Duodenal mucosa (tissue), 2 donors: ENCODE data around the gene NSUN7.

Experiments used
- H3K27ac ChIP-seq: one replicate; pipeline ENCODE4 v1.7.0; 2013; ENCODE audit warnings: low read depth, low read length
- H3K27me3 ChIP-seq, 2 donors: one replicate each; pipeline ENCODE4 v1.7.0; 2013; ENCODE audit warnings: low read length in 2 of 2, control low read depth in 1 of 2; ENCODE audit not compliant: insufficient read depth in 2 of 2, control insufficient read depth in 1 of 2
- H3K36me3 ChIP-seq, 2 donors: one replicate each; pipeline ENCODE4 v1.7.0; 2013; ENCODE audit warnings: low read length in 2 of 2, control low read depth in 1 of 2; ENCODE audit not compliant: insufficient read depth in 2 of 2, control insufficient read depth in 1 of 2
- H3K4me1 ChIP-seq, 2 donors: one replicate each; pipeline ENCODE4 v1.7.0; 2013; ENCODE audit warnings: low read length in 2 of 2, control low read depth in 1 of 2; ENCODE audit not compliant: insufficient read depth in 2 of 2, control insufficient read depth in 1 of 2
- H3K4me3 ChIP-seq, 2 donors: one replicate each; pipeline ENCODE4 v1.7.0; 2013; ENCODE audit warnings: low read length in 2 of 2, low read depth in 1 of 2
- H3K9ac ChIP-seq, 2 donors: one replicate each; pipeline ENCODE4 v1.7.0; 2013; ENCODE audit warnings: low read length in 2 of 2, low read depth in 1 of 2
- H3K9me3 ChIP-seq, 2 donors: one replicate each; pipeline ENCODE4 v1.7.0; 2013; ENCODE audit warnings: low read length in 2 of 2, control low read depth in 1 of 2; ENCODE audit not compliant: control insufficient read depth in 1 of 2

Gene NSUN7

DNA sequence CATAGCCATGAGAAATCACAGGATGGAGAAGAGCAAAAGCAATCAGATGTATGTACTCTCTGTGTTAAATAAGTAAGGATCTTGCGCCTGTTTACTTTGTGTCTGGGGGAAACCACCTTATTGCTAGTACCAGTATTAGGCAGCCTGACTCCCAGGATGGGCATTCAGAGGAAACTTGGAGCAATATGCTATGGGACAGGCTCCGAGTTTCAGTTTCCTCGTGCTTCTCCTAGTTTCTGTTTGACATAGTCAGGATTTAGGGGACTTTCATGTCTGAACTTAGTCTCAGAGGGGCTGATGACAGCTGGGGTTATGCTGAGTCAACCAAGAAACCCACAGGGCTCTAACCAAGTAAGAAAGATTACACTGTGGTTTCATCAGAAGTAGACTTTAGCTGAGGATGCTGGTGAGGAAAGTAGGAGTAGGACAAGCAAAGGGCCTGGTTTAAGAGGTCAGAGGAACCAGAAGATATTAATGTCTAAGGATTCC is 13.5 kb downstream of the NSUN7 start:
- H3K27me3 ChIP-seq: no peaks in the 10 kb centered on the region
- H3K36me3 ChIP-seq: no peaks in the 10 kb centered on the region
- no peak overlapping the region for H3K27ac ChIP-seq
- no peak overlapping the region for H3K9ac ChIP-seq
- no peaks in the 10 kb centered on the region for H3K4me1 ChIP-seq
- H3K9me3 ChIP-seq: no peaks in the 10 kb centered on the region
- no peak overlapping the region for H3K4me3 ChIP-seq

DNA sequence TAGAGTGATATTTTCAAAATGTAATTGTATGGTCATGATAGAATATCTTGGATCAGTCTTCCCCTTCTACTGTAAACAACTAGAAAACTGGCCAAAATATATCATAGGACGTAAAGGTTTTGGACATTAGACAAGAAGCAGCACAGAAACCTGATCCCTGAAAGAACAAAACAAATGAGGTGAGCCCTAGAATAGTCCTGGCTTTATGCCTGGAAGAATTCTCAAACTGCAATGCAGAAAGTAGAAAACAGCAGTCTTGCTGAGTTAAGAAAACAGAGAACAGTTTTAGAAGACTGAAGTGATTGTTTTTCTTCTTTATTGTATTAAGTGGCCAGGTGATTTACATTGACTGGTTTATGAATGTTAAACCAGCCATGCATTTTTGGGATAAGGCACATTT is 19.5 kb downstream of the NSUN7 start:
- no peak overlapping the region for H3K9ac ChIP-seq
- H3K27me3 ChIP-seq: no peaks in the 10 kb centered on the region
- H3K9me3 ChIP-seq: no peaks in the 10 kb centered on the region
- no peaks in the 10 kb centered on the region for H3K4me1 ChIP-seq
- H3K36me3 ChIP-seq: no peaks in the 10 kb centered on the region
- H3K27ac ChIP-seq: no peak overlapping the region
- no peak overlapping the region for H3K4me3 ChIP-seq

DNA sequence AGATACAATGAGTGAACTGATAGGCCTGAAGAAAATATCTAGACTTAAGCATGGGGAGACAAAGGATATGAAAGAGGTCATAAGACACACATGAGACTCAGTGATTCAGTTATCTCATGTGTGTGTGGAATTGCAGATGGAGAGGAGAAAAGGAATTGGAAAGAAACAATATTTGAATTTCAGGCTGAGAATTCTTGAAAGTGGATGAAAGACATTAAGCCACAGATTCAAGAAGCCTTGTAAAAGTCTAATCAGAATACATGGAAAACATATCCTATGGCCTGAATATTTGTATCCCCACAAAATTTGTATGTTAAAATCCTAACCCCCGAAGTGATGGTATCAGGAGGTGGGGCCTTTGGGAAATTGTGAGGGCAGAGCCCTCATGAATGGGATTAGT is 28.3 kb downstream of the NSUN7 start:
- Histone ChIP-seq H3K27me3 (no peaks in the 10 kb centered on the region), H3K4me1 (no peaks in the 10 kb centered on the region), H3K9me3 (peaks cover 0 to 6% of the 10 kb centered on the region in 2 donors), H3K27ac (no peak overlapping the region), H3K9ac (no peak overlapping the region), H3K4me3 (no peak overlapping the region), H3K36me3 (no peaks in the 10 kb centered on the region)

DNA sequence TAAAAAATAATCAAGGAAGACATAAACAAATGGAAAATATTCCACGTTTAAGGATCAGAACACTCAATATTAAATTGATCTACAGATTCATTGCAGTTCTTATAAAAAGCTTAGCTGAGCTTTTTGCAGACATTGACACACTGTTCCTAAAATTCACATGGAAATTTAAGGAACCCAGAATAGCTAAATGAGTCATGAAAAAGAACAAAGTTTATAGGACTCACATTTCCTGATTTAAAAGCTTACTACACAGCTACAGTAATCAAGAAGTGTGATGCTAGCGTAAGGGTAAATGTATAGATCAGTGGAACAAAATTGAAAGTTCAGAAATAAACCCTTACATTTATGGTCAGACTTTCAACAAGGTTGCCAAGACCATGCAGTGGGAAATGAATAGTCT is 33.1 kb downstream of the NSUN7 start:
- Histone ChIP-seq H3K9me3 (peaks cover 0 to 5% of the 10 kb centered on the region in 2 donors), H3K27ac (no peak overlapping the region), H3K36me3 (no peaks in the 10 kb centered on the region), H3K4me1 (no peaks in the 10 kb centered on the region), H3K9ac (no peak overlapping the region), H3K4me3 (no peak overlapping the region), H3K27me3 (no peaks in the 10 kb centered on the region)

DNA sequence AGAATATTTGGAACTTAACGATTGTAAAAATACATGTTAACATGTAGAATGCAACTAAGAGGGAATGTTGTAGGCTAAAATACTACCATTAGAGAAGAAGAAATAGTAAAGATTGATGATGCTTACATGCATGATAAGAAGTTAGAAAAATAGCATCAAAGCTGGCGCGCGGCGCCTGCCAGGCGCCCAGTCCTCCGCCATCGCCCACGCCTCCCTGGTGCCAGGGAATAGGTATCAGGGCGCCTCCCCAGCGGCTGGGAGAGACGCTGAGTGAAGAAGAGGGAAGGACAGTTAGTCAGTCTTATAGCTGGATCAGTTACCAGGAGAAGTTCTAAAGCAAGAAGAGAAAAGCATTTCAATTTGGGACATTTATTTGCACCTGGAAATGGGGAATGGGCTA is 36.0 kb downstream of the NSUN7 start:
- no peak overlapping the region for H3K4me3 ChIP-seq
- no peaks in the 10 kb centered on the region for H3K36me3 ChIP-seq
- peaks cover 3 to 6% of the 10 kb centered on the region in 2 donors for H3K4me1 ChIP-seq
- H3K9me3 ChIP-seq: no peaks in the 10 kb centered on the region
- H3K9ac ChIP-seq: no peak overlapping the region
- no peak overlapping the region for H3K27ac ChIP-seq
- H3K27me3 ChIP-seq: no peaks in the 10 kb centered on the region

DNA sequence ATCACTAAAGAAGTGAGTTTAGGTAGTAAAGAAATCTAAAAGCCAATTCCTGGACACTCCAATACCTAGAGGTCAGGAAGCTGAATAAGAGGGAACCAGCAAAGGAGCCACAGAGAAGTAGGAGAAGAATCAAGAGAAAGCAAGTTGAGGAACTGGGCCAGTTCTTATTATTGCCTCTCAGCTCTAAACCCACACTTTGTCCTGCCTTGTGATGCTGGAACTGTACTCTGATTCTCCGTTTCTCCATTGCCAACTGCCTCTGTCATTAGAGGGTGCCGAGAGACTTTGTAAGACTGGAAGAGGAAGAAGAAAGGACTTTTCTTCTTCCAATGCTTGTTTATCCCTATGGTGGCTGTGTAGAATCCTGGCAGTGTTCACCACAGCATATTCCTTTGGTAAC is 38.6 kb downstream of the NSUN7 start:
- Histone ChIP-seq H3K4me1 (peaks cover 3 to 6% of the 10 kb centered on the region in 2 donors), H3K27me3 (no peaks in the 10 kb centered on the region), H3K36me3 (no peaks in the 10 kb centered on the region), H3K9me3 (no peaks in the 10 kb centered on the region), H3K9ac (no peak overlapping the region), H3K4me3 (no peak overlapping the region), H3K27ac (no peak overlapping the region)

DNA sequence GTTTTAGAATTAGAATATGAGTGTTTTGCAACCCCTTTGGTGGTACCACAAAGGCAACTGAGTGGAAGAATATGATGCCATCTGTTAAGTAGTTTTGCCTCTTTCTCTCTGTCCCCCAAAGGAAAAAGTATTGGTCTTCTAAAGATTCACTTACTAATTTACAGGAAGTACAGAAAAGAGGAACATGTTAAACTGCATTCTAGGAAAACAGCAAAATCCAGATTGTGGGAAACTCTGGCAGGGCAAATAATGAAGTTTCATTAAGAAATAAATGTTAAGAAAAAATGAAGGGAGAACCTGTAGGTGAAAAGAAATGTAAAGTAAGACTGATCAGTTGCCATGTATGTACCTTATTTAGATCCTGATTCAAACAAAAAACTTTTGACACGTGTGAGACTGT is 39.3 kb downstream of the NSUN7 start:
- Histone ChIP-seq H3K9ac (no peak overlapping the region), H3K4me3 (no peak overlapping the region), H3K27ac (no peak overlapping the region), H3K4me1 (peaks cover 3 to 6% of the 10 kb centered on the region in 2 donors), H3K9me3 (no peaks in the 10 kb centered on the region), H3K27me3 (no peaks in the 10 kb centered on the region), H3K36me3 (no peaks in the 10 kb centered on the region)

DNA sequence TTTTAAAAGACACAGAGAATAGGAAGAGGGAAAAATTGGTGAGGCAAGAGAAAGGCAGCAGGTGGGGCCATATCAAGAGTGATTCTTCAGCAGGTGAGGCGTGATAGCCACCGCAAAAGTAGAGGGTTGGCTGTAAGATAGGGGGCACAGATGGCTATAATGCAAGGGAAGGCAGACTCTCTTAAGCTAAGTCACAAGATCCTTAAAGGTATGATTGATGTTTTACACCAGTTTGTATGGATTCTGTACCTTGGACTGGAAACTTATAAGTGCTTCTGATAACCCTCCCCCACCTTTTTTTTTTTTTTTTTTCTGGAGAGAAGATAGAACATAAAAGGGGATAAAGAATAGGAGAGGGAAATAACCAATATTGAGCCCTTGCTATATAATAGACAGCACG is 40.0 kb downstream of the NSUN7 start:
- Histone ChIP-seq H3K9ac (no peak overlapping the region), H3K4me1 (peaks cover 3 to 6% of the 10 kb centered on the region in 2 donors), H3K36me3 (no peaks in the 10 kb centered on the region)

DNA sequence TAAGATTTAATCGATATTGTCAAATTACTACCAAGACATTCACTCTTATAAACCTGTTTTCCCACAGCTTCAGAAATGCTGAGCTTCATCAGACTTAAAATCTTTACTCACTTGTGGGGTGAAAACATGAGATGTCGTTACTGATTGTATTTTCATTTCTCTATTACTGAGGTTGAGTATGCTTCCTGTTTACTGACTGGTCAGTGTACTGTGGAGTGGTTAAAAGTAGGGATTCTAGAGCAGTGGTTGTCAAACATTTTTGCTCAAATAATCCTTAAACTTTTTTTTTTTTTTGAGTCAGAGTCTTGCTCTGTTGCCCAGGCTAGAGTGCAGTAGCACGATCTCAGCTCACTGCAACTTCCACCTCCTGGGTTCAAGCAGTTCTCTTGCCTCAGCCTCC is 50.3 kb downstream of the NSUN7 start:
- H3K36me3 ChIP-seq: no peaks in the 10 kb centered on the region
- no peaks in the 10 kb centered on the region for H3K9me3 ChIP-seq
- no peaks in the 10 kb centered on the region for H3K27me3 ChIP-seq
- no peaks in the 10 kb centered on the region for H3K4me1 ChIP-seq
- H3K27ac ChIP-seq: no peak overlapping the region
- H3K9ac ChIP-seq: no peak overlapping the region
- H3K4me3 ChIP-seq: no peak overlapping the region

More for the DNA sequence above, 40.0 kb downstream of the NSUN7 start:
- no peaks in the 10 kb centered on the region for H3K27me3 ChIP-seq
- H3K27ac ChIP-seq: no peak overlapping the region
- no peak overlapping the region for H3K4me3 ChIP-seq
- H3K9me3 ChIP-seq: no peaks in the 10 kb centered on the region

DNA sequence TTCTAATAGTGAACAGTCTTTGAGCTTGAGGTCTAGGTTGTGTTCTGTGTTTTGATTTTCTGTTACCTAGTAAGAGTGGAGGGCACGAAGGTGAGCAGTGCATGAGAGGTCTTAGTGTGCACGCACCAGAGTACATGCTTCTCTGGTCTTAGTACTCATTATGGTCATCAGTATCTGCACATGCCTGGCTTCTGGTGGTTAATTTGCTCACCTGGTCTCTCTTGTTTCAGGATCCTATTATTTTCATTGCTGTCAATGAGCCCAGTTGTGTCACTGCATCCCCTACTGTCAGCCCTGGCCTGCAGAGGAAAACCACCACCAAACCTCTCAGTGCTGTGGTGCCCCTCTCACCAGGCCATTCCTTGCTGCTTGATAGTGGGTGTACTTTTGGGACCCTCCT is 54.8 kb downstream of the NSUN7 start:
- no peak overlapping the region for H3K27ac ChIP-seq

DNA sequence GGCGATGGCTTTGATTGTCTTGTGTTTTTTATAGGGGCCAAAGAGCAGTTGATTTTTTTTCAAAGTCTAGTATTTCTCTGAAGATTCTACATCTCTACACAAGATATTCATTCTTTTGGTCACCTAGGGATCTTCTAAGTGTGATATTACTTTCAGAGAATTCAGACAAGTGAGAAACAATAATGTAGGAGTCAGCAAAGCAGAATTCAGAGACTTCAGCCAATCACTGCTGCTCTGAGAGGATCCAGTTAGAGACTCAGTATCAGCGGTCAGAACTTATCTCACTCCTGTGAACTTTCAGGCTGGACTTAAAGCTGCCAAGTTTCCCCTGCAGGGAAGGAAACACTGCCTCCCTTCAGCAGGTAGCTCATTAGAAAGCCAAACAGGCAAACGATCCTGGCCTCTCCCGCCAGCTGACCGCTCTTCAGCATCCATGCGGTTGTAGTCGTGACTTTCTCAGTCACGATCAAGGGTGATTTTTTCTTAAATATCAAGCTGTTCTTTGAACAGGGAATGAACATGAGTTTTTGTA is 59.2 kb downstream of the NSUN7 start:
- Histone ChIP-seq H3K9ac (no peak overlapping the region), H3K4me3 (no peak overlapping the region), H3K36me3 (peaks cover 0 to 3% of the 10 kb centered on the region in 2 donors), H3K27ac (no peak overlapping the region), H3K9me3 (no peaks in the 10 kb centered on the region), H3K27me3 (no peaks in the 10 kb centered on the region), H3K4me1 (no peaks in the 10 kb centered on the region)

More for the DNA sequence above, 54.8 kb downstream of the NSUN7 start:
- no peak overlapping the region for H3K4me3 ChIP-seq
- H3K36me3 ChIP-seq: no peaks in the 10 kb centered on the region
- H3K4me1 ChIP-seq: no peaks in the 10 kb centered on the region
- no peaks in the 10 kb centered on the region for H3K9me3 ChIP-seq
- no peak overlapping the region for H3K9ac ChIP-seq
- no peaks in the 10 kb centered on the region for H3K27me3 ChIP-seq
